HG03460 (cell line): ENCODE results near the gene LRRC47.

Source experiments
- ATAC-seq: cut with Tn5 transposase; IDR thresholded peaks from one replicate; pipeline ENCODE4 v1.9.1; 2021; ENCODE audit not compliant: unreplicated experiment

The LRRC47 gene

DNA sequence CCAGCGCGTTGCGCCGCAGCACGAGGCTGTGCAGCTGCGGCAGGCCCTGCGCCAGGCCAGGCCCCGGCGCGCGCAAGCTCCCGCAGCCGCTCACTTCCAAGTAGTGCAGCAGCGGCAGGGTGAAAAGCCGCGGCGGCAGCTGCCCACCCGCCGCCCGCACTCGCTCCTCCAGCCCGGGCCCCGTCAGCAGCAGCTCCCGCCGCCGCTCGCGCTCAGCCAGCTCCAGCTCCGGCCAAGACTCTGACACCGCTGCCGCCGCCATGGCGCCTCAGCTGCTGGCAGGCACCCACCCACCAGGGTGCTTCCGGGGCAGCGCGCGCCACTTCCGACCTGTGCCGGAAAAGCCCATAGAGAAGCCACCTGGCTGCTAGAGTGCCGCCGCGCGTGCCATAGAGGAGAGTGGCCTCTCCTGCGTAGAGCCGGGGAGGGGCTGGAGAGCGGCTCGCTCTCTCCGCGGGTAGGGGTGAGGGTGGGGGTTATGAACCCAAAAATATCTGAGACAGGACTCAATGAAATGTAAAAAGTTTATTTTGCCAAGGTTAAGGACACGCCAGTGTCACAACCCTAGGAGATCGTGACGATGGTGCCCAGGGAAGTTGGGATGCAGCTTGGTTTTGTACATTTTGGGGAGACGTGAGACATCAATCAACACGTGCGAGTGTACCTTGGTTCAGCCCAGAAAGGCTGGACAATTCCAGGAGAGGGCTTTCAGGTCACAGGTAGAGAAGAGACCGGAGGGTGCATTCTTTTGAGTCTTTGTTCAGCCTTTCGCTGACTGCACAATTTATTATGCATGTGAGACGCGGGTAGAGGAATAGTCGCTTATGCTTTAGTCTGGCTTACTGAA lies at the start of gene LRRC47:
Gene LRRC47, minus strand, starts transcription at position 284 of the 847 bp plus-strand sequence. Its CDS starts 22 bp downstream, at position 262.
- ATAC-seq, result peak; percentile 98

DNA sequence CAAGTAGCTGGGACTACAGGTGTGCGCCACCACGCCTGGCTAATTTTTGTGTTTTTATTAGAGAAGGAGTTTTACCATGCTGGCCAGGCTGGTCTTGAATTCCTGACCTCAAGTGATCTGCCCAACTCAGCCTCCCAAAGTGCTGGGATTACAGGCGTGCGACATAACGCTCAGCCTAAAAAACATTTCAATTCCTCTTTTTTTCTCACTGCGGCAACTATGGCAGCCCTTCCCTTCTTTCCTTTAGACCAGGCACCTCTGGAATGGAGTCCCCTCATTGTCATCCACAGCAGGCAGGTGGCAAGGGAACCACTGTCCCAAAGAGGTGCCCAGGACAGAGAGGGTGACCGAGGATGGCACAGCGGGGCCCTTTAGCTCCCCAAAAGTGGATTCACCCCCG lies 46.6 kb upstream of the LRRC47 start:
- no peak for ATAC-seq

DNA sequence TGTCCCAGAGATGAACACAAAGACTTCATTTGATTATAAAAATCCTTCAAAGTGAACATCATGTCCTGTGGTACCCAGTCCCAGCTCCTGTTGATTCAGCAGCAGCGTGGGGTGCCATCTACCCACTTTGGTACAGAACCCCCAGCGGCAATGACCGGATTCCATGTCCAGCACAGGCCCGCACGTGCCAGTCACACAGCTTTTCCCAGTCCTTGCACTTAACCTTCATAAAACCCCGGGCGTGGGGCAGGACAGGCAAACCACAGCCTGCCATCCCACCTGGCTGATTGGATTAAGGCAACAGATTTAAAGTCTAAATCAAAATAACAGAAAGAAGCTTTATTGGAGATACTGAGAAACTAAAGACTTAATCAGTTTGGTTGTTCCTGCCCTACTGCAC lies 45.2 kb upstream of the LRRC47 start:
- no peak for ATAC-seq

DNA sequence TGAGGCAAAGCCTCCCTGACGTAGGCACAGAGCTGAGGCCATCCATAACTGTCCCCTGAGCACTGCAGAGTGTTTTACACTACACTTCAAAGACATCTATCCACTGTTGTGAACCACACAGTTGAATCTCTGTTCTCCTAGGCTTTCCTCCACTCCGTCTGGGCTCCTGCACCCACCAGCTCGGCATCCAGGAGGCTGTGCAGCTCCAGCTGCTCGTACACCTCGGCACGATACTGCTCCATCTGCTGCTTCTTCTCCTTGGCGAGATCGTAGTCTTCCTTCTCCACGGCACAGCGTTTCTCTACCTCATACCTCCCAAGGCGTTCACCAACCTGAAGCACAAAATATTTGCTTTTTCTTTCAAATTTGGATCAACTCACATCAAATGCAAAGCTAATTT lies 42.5 kb upstream of the LRRC47 start:
- no peak for ATAC-seq

DNA sequence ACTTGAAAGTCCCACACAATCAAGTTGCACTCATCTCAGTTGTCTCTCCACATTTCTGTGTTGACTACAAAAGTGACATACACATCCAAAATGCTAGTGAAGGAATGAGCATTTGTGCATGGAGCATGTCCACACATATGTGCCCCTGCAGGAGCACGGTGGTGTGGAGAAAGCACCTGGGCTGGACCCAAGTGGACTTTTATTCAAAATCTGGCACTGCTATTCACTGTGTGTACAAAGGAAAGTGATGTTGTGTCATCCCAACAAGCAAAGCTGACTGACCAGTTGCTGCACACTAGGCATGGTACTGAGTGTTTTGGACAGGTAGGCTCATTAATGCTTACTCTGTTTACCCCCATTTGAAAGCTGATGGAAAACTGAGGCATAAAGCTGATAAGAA lies 41.4 kb upstream of the LRRC47 start:
- ATAC-seq, result no peak

DNA sequence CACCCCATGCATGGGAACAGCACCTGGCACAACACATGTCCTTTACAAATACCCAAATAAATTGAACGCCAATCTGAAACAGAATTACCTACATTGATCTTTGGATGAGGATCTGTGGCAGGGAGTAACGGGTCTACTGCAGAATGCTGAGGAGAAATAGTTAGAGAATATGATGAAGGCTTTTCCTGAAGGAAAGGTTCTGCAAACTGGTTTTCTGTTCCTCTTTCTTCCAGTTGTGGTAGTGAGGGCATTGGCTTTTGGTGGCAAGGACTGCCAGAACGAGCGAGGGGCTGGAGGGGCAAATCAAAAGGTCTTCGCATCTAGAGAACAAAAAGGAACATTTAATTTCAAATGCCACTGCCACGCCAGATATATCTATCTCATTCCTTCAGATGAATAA lies 40.9 kb upstream of the LRRC47 start:
- ATAC-seq, result no peak

DNA sequence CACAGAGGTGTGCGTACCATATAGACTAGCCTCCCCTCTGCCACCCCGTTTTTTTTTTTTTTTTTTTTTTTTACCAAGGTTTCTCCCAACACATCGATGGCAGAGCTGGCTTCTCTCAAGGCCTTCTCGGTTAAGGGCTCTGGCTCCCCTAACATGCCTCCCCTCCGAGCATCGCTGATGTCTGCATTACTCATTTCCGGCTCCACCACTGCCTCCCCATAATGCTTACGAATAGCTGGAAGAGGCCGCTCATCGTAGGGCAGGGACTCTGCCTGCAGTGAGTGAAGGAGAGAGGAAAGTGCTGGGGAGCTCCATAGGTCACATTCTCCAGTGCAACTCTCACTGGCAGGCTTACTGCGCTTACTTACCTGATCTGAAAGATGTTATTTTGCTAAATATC lies 40.1 kb upstream of the LRRC47 start:
- no peak for ATAC-seq

DNA sequence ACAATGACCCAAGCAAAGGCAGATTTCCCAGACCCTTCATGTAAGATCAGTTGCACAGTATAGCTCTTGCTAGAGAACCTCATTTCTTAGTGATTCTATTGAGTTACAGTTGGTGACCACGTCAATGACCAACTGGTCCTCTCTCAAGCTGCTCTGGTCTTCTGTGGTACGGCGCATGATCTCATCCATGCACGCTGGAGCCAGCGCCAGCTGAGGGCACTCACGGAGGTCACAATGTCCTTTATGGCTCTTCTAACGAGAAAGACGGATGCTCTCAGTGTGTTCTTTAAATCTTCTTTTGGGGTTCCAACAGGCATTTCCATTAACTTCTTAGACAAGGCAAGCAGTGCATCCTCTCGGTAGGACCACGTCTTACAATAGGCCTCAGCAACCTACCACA lies 38.4 kb upstream of the LRRC47 start:
- no peak for ATAC-seq

DNA sequence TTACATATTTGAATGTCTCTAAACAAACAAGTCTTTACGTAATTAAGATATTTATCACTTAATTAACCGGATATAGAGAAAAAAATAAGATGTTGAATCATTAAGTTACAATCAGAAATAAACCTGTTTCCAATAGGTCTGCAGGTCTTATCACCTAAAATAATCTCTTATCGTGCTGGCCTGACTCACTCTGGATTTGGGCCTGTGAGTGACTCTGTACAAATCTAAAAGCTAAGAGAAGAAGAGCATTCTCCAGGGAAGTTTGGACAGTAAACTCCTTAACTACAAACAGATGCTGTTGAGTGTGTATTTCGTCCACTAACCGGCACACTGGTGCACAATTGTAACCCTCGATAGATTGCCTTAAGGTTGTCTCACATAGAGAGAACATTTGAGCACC lies 35.4 kb upstream of the LRRC47 start:
- no peak for ATAC-seq

DNA sequence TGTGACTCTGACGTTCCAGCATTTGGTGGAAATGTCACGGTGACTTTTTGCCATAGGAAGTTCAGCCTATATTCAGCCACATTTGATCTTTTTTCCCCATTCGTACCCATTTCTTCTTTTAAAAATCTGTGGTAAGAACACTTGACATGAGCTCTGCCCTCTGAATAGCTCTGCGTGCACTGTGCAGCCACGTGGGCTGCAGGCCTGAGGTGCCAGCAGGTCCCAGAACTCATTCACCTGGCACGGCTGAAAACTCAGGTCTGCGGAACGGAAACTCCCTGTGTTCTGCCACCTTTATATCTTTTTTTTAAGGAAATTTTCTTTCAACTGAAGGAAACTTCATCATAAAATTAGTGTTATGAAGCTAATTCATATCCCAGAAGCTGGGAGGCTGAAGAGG lies 32.1 kb upstream of the LRRC47 start:
- ATAC-seq, result no peak

DNA sequence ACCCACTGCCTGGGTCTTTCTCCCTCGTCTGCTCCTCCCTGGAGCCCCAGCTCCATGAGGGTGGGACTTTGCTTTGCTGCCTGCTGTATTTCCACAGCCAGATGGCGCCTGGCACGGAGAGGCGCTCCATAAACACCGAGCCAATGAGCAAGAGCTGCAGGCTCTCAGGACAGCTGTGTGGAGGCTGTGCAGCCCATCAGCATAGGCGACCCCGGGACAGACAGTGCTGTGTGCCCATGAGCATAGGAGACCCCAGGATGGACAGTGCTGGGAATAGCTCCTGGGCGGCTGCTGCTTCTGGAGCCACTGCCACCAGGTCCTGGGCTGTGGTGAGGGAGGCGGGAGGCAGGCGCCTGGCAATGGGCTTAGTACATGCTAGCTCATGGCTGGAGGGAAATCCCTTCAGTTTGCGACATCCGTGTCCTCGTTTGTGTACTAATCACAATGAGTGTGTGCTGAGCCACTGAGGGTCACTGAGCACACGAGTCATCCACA lies 31.6 kb upstream of the LRRC47 start:
- no peak for ATAC-seq

DNA sequence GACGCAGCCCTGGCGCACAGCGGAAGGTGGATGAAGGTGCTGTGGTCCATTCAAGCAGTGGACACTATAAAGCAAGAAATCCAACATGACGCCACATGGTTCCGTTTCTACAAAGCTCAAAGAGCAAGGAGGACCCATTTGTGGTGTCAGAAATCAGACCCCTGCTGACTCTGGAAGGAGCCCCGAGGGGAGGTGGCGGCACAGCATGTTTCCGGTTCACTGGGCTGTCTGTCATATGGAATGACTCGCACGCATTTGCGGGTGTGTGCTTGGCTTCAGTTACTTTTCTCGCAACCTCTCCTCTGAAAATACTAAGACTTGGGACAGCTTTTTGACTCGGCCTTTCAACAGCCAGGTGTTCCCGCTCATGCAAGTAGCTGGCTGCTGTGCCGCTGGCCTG lies 29.1 kb upstream of the LRRC47 start:
- ATAC-seq, result no peak

DNA sequence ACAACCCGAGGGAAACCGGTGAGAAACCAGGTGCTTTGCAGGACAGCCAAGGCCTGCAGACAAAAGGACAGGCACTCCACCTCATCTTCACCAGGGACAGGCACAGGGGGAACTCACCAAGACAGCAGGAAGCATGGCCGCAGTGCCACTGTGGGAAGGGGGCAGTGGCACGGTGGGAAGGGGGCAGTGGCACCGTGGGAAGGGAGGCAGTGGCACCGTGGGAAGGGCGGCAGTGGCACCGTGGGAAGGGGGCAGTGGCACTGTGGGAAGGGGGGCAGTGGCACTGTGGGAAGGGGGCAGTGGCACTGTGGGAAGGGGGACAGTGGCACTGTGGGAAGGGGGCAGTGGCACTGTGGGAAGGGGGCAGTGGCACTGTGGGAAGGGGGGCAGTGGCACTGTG lies 28.4 kb upstream of the LRRC47 start:
- no peak for ATAC-seq

DNA sequence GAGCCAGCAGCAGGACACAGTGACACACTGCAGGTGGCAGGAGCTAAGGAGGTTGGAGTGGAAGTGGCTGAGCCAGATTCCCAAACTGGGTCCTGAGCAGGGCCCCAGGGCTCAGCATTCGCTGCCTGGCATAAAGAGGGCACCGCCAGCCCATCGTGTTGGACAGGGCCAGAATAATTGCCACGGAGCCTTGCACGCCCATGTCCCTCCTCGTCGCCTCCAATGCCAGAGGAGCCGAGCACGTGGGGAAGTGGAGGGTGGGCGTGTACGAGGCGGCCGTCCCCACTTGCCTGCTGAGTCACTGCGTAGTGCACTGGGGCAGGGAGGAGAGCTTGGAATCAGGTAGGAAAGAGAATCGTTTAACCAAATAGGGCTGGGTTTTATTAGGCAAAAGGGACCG lies 26.1 kb upstream of the LRRC47 start:
- no peak for ATAC-seq

DNA sequence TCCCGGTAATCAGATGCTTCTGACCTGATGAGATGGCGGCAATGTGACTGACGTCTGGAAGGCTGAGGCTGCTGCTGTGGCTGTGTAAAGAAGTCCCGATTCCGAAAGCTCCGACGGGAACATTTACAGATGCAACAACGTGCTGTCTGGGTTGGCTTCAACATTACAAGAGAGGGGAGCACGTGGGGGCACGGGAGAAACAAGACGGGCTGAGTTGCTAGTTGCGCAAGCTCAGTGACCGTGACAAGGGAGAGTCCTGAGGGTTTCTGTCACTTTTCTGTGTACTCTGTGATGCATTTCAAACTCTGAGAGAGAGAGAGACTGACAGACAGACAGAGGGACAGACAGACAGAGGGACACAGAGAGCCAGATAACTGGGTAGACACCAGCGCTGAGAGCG lies 25.6 kb upstream of the LRRC47 start:
- ATAC-seq, result no peak

DNA sequence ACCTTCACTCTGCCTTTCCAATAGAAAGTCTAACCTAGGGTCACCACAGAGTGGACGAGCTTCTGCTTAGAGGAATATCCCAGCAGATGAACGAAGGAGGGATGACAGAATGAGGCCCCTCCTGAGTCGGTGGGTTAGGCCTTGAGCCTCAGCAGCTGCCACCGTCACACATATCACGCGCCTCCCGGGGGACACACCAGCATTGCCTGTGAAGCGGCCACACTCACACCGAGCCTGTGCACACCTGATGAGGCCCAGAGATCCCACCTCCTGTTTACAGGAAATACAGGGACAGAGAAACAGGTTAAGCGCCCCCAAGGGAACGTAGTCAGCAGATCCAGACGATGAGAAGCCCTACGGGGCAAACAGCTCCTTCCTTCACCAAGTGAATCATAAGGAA lies 25.1 kb upstream of the LRRC47 start:
- ATAC-seq, result no peak

DNA sequence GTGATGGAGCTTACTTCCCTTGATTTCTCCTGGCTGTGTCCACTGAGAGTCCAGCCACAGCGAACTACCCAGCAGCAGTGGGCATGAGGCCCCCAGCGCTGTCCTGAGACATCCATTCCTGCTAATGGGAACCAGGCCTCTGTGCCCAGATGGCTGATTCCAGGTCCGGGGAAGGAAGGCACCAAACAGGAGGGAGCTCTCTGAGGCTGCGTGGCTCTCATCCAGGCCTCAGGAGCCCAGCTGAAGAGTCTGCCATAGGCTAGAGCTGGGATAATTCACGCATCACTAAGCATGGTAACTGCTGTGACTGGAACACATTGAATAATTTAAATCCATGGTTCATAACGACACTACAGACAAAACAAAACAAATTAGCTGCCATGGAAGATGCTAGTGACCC lies 24.7 kb upstream of the LRRC47 start:
- ATAC-seq, result no peak

DNA sequence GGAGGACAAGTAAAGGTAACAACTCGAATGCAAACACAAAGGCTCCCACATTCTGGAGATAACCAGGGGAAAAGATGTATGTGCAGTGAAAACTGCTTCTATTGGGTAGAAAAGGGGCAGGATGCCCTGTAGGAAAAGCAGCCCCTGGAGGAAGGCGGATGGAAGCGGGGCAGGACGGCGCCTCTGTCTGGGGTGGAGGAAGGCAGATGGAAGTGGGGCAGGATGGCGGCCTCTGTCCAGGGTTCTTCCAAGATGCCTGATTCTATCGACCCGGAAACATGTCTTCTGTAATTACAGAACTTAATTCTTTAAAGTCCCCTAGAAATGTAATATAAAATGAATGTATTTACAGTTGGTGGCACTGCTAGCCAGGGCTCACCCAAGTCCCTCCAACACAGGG lies 24.0 kb upstream of the LRRC47 start:
- ATAC-seq, result no peak

DNA sequence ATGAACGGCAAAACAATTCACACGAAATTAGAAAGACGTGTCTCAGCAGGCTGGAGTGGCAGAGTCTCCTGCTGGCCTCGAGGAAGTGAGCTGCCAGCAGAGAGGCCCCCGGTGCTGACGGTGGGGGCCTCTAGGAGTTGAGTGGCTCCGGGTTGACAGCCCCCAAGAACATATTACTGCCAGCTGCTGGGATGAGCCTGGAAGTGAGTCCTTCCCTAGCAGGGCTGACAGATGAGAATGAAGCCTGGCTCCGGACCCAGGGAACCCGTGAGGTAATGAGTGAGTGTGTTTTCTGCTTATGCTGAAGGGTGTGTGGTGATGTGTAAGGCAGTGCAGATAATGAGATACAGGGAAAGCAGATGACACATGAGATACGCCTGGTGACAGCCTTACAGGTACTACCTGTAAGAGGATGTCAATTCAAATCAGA lies 23.5 kb upstream of the LRRC47 start:
- no peak for ATAC-seq

DNA sequence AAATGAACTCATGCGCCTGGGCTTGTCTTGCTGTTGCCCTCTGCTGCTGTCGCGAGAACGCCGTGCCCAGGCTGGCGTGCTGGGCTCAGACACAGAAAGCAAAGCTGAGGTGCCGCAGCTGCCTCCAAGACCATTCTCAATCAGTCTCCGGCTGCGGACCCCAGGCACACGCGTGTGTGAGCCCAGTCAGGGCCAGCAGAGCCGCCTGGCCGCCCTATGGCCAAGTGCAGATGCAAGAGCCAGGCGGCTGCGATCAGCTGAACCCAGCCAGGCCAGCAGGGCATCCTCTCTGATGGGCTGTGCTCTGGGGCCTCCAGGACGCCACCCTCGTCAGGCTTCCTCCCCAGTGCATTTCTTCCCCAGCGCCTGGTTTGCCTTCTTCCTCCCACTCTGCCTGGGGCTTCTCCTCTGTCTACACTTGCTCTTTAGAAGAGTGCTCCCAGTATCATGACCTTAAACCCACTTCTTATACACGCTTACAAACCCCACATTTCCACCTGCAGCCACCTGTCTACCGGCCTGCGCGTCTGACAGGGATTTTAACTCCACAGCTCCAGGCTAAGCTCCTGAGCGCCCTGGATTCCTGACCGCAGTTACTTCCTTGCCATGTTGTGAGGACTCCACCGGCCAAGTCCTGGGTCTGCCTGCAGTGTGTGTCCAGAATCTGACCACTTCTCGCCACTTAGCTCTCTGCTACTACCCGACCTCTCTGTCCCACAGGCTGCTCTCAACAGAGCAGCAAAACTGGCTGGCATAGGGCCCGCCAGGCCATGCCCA lies 21.7 kb upstream of the LRRC47 start:
- ATAC-seq, result no peak

DNA sequence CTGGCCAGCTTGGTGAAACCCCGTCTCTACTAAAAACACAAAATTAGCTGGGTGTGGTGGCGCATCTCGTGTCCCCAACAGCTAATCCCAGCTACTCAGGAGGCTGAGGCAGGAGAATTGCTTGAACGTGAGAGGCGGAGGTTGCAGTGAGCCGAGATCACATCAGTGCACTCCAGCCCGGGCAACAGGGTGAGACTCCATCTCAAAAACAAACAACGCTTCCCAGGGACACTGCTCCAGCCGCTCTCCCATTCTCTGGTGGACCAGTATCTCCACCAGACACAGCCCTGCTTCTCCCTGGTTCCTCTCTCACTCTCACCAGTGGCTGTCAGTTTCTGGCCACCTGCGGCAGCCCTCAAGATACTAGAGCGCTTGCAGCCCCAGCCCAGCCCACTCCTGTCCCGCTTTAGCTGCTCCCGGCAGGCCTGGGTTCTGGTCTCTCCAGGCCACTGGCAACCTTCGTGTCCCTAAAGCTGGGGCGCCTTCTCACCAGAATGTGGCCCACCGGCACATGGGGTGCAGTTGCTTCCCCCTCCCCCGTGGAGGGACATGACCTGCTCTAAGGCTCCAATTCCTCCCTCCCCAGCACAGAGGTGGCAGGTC lies 20.9 kb upstream of the LRRC47 start:
- no peak for ATAC-seq
